H1 (cell line): ENCODE data around the gene KCND3. TPM values are rescaled to one million over a fixed set of nuclear protein-coding genes. Genes with fewer than 3 reads are reported as not detected.
A peak's percentile ranks its signal among the peaks of the same experiment; 100 is the strongest.

Experiments used
- CTCF ChIA-PET: fragments of 300-600 bp; sonication (Branson Sonifier 250); formaldehyde crosslinking; loops from one replicate; lab custom pipeline; 2021; ENCODE audit not compliant: partially characterized antibody; lab: Charles Lee
- POLR2A ChIA-PET: fragments of 300-600 bp; sonication (Branson Sonifier 250); formaldehyde crosslinking; loops from one replicate; lab custom pipeline; 2021; ENCODE audit warnings: inconsistent platforms; ENCODE audit not compliant: partially characterized antibody; lab: Charles Lee
- DNase-seq, 2 experiments: peaks; one replicate each; pipeline versions ENCODE4 v3.0.0 to v3.0.0-alpha.2; 2010 to 2022; ENCODE audit warnings: low spot score in 2 of 2, low read depth in 1 of 2, mixed read lengths in 1 of 2
- FAIRE-seq: peaks from 2 replicates; lab custom pipeline; 2011; peaks lifted over from hg19 to GRCh38; lab: Jason Lieb, UNC
- H2AFZ ChIP-seq: 2 replicates; pipeline ENCODE4 v1.8.1; 2012; ENCODE audit warnings: low read length, inconsistent platforms
- H2AK5ac ChIP-seq: 2 replicates; pipeline ENCODE4 v1.6.1; 2013; ENCODE audit warnings: low read depth, low read length
- H2BK120ac ChIP-seq: replicated peaks from 2 replicates; pipeline ENCODE3; 2013; ENCODE audit warnings: low read depth, low read length, inconsistent platforms
- H2BK12ac ChIP-seq: 2 replicates; pipeline ENCODE4 v1.6.1; 2013; ENCODE audit warnings: low read depth, low read length
- H2BK15ac ChIP-seq: 2 replicates; pipeline ENCODE4 v1.6.1; 2013; ENCODE audit warnings: low read length
- H2BK20ac ChIP-seq: 2 replicates; pipeline ENCODE4 v1.6.1; 2013; ENCODE audit warnings: low read length
- H2BK5ac ChIP-seq: 2 replicates; pipeline ENCODE4 v1.6.1; 2013; ENCODE audit warnings: low read depth, low read length
- H3K14ac ChIP-seq: 2 replicates; pipeline ENCODE4 v1.6.1; 2013; ENCODE audit warnings: inconsistent platforms; ENCODE audit not compliant: insufficient read length
- H3K18ac ChIP-seq: 2 replicates; pipeline ENCODE4 v1.6.1; 2013; ENCODE audit warnings: low read length; ENCODE audit errors: extremely low read depth
- H3K23ac ChIP-seq: 2 replicates; pipeline ENCODE4 v1.6.1; 2013; ENCODE audit warnings: inconsistent platforms; ENCODE audit not compliant: insufficient read length
- H3K23me2 ChIP-seq: 2 replicates; pipeline ENCODE4 v1.6.1; 2013; ENCODE audit warnings: low read depth, low read length
- H3K27ac ChIP-seq: 2 replicates; pipeline ENCODE4 v1.6.1; 2011; ENCODE audit warnings: low read depth, low read length, inconsistent platforms
- H3K27me3 ChIP-seq, 4 experiments: replicated peaks in 1 of 4; 1 replicate in 1 of 4; 2 replicates in 3 of 4; pipeline versions ENCODE4 v1.6.1 to v1.8.1; 2011 to 2013; ENCODE audit warnings: low read length in 3 of 4, mild to moderate bottlenecking in 3 of 4, inconsistent platforms in 2 of 4, mixed read lengths in 2 of 4, moderate library complexity in 1 of 4; ENCODE audit not compliant: control insufficient read depth in 3 of 4, insufficient read depth in 3 of 4; ENCODE audit errors: extremely low read depth in 1 of 4
- H3K36me3 ChIP-seq, 4 experiments: 2 replicates each; pipeline versions ENCODE4 v1.6.1 to v1.8.1; 2011 to 2013; ENCODE audit warnings: mild to moderate bottlenecking in 4 of 4, low read length in 3 of 4, moderate library complexity in 2 of 4, control low read depth in 1 of 4, inconsistent platforms in 1 of 4; ENCODE audit not compliant: insufficient read depth in 4 of 4, control insufficient read depth in 2 of 4
- H3K4ac ChIP-seq: replicated peaks from 2 replicates; pipeline ENCODE3; 2013; ENCODE audit warnings: low read length, low read depth, mixed read lengths, inconsistent platforms; ENCODE audit not compliant: insufficient read length
- H3K4me1 ChIP-seq, 4 experiments: replicated peaks in 1 of 4; 1 replicate in 1 of 4; 2 replicates in 3 of 4; pipeline versions ENCODE4 v1.6.1 to v1.8.1; 2011 to 2013; ENCODE audit warnings: low read length in 3 of 4, inconsistent platforms in 2 of 4, mixed read lengths in 1 of 4; ENCODE audit not compliant: insufficient read depth in 4 of 4, control insufficient read depth in 3 of 4
- H3K4me2 ChIP-seq, 2 experiments: 2 replicates each; pipeline versions ENCODE4 v1.6.1 to v1.8.1; 2011 to 2013; ENCODE audit warnings: low read depth in 2 of 2, low read length in 2 of 2, control low read depth in 1 of 2, inconsistent platforms in 1 of 2, mild to moderate bottlenecking in 1 of 2; ENCODE audit not compliant: insufficient read depth in 1 of 2
- H3K4me3 ChIP-seq, 4 experiments: fragments of 200-600, 300-600 bp in 1 of 4; sonication (generic), shearing (Covaris generic), sonication (Bioruptor Twin) in 1 of 4; 2 replicates each; pipeline versions ENCODE4 v1.5.1 to v1.8.1; 2011 to 2016; ENCODE audit warnings: low read length in 4 of 4, low read depth in 3 of 4, control low read depth in 2 of 4, inconsistent platforms in 2 of 4, mild to moderate bottlenecking in 2 of 4, mixed read lengths in 1 of 4, moderate library complexity in 1 of 4; ENCODE audit not compliant: insufficient read depth in 2 of 4; ENCODE audit errors: extremely low read depth in 1 of 4
- H3K56ac ChIP-seq: replicated peaks from 2 replicates; pipeline ENCODE3; 2013; ENCODE audit warnings: low read depth, mild to moderate bottlenecking, mixed read lengths, low read length, inconsistent platforms; ENCODE audit not compliant: insufficient read length
- H3K79me1 ChIP-seq: 2 replicates; pipeline ENCODE4 v1.6.1; 2013; ENCODE audit warnings: low read depth, low read length, control low read depth
- H3K79me2 ChIP-seq, 2 experiments: 2 replicates each; pipeline versions ENCODE4 v1.6.1 to v1.8.1; 2012 to 2013; ENCODE audit warnings: low read length in 2 of 2, mild to moderate bottlenecking in 2 of 2, inconsistent platforms in 1 of 2; ENCODE audit not compliant: insufficient read depth in 2 of 2, control insufficient read depth in 1 of 2
- H3K9ac ChIP-seq, 4 experiments: replicated peaks in 1 of 4; 1 replicate in 1 of 4; 2 replicates in 3 of 4; pipeline versions ENCODE4 v1.6.1 to v1.8.1; 2011 to 2013; ENCODE audit warnings: low read depth in 3 of 4, low read length in 3 of 4, control low read depth in 2 of 4, mild to moderate bottlenecking in 2 of 4, moderate library complexity in 2 of 4, inconsistent platforms in 1 of 4; ENCODE audit errors: extremely low read depth in 1 of 4
- H3K9me3 ChIP-seq, 2 experiments: 2 replicates each; pipeline versions ENCODE4 v1.6.1 to v1.8.1; 2012 to 2013; ENCODE audit warnings: mild to moderate bottlenecking in 2 of 2, moderate library complexity in 2 of 2, control low read depth in 1 of 2, inconsistent platforms in 1 of 2, low read depth in 1 of 2, low read length in 1 of 2, mixed read lengths in 1 of 2; ENCODE audit not compliant: insufficient read depth in 2 of 2
- H4K20me1 ChIP-seq, 2 experiments: replicated peaks in 1 of 2; 2 replicates each; pipeline versions ENCODE3 to v1.8.1; 2011 to 2013; ENCODE audit warnings: inconsistent platforms in 2 of 2, low read length in 2 of 2, mild to moderate bottlenecking in 1 of 2; ENCODE audit not compliant: insufficient read depth in 2 of 2, control insufficient read depth in 1 of 2
- H4K5ac ChIP-seq: 2 replicates; pipeline ENCODE4 v1.6.1; 2013; ENCODE audit warnings: low read length, low read depth, mixed read lengths, inconsistent platforms; ENCODE audit not compliant: insufficient read length
- H4K8ac ChIP-seq: 2 replicates; pipeline ENCODE4 v1.8.0; 2013; ENCODE audit warnings: mild to moderate bottlenecking, moderate library complexity, low read length, inconsistent platforms; ENCODE audit not compliant: insufficient read depth; ENCODE audit errors: extremely low read depth
- H4K91ac ChIP-seq: replicated peaks from 2 replicates; pipeline ENCODE3; 2013; ENCODE audit warnings: low read length, mixed read lengths, inconsistent platforms; ENCODE audit not compliant: insufficient read length
- CREB1 ChIP-seq: IDR thresholded peaks from 2 replicates; pipeline ENCODE4 v1.6.1; 2012; ENCODE audit warnings: inconsistent platforms
- CTBP2 ChIP-seq: IDR thresholded peaks from 2 replicates; pipeline ENCODE4 v1.7.0; 2011; ENCODE audit warnings: borderline replicate concordance, mild to moderate bottlenecking, moderate library complexity, mixed read lengths, low read length; ENCODE audit not compliant: insufficient read depth, insufficient read length
- NANOG ChIP-seq: IDR thresholded peaks from 2 replicates; pipeline ENCODE4 v1.6.1; 2011; ENCODE audit warnings: low read length, low read depth, mild to moderate bottlenecking, inconsistent platforms; ENCODE audit not compliant: insufficient read depth, poor library complexity, severe bottlenecking
- RBBP5 ChIP-seq: IDR thresholded peaks from 2 replicates; pipeline ENCODE4 v1.7.1; 2012; ENCODE audit warnings: low read depth, mild to moderate bottlenecking, inconsistent platforms, low read length, moderate library complexity, borderline replicate concordance
- SP1 ChIP-seq: IDR thresholded peaks from 2 replicates; pipeline ENCODE4 v1.6.1; 2011; ENCODE audit warnings: low read depth, low read length
- SRF ChIP-seq: IDR thresholded peaks from 2 replicates; pipeline ENCODE4 v1.6.1; 2011; ENCODE audit warnings: mild to moderate bottlenecking, low read depth, low read length, moderate library complexity
- TEAD4 ChIP-seq: IDR thresholded peaks from 2 replicates; pipeline ENCODE4 v1.6.1; 2012; ENCODE audit warnings: low read depth, low read length, inconsistent platforms, mixed read lengths
- WGBS, 2 experiments: shearing (Covaris generic) in 1 of 2; methylation state at CpG; one replicate each; pipeline versions ENCODE4 v1.1.6 to v1.1.7; 2013 to 2015; ENCODE audit warnings: low lambda C conversion rate in 2 of 2, mixed read lengths in 2 of 2, inconsistent platforms in 1 of 2, low coverage in 1 of 2, missing lambda C conversion rate in 1 of 2; ENCODE audit not compliant: insufficient replicate concordance in 2 of 2, insufficient coverage in 1 of 2, insufficient read length in 1 of 2; ENCODE audit errors: extremely low coverage in 1 of 2, missing lambda C conversion rate in 1 of 2; 5-methylcytosine and 5-hydroxymethylcytosine counted together
- polyA plus RNA-seq, 7 experiments: library from polyadenylated mRNA; depleted of rRNA in 3 of 7; stranded (reverse) in 5 of 7; unstranded in 2 of 7; fragments of >200 nt in 5 of 7; fragments of 200-250 nt in 2 of 7; gene quantifications; 1 replicate in 5 of 7; 2 replicates in 1 of 7; 4 replicates in 1 of 7; pipeline versions ENCODE4 v1.2.1 to v1.2.3, GENCODE V29; 2011 to 2013; ENCODE audit warnings: missing spikeins in 2 of 7, mixed read lengths in 2 of 7
- total RNA-seq: library from RNA; stranded (reverse); fragmentation: NEBNext Ultra II Directional; extraction: Animal tissue kit (Norgen Biotek cat#: 25700); gene quantifications from 2 replicates; pipeline ENCODE4 v1.2.1, GENCODE V29; 2021

Gene KCND3
- total and polyA plus RNA-seq, 2 of the 8 experiments (the other 6 are each of a cell fraction or from before 2014, with no cell fraction given), result 0.14 to 0.48 TPM

- Histone ChIP-seq H3K4ac (no peak overlapping the region), H3K4me2 (no peak overlapping the region), H3K27me3 (peaks cover 0 to 6% (median 1%) of the 10 kb centered on the region in 4 experiments; a peak in 3 of 7 replicates), H2BK20ac (no peak overlapping the region), H4K8ac (no peak overlapping the region), H3K23me2 (no peaks in the 10 kb centered on the region), H3K27ac (no peak overlapping the region), H3K23ac (no peak overlapping the region), H3K14ac (no peak overlapping the region), H3K79me1 (0 out of 2 replicates have a peak, but pooled peaks cover 2% of the 10 kb centered on the region), H2BK5ac (no peak overlapping the region), H2AFZ (no peak overlapping the region), H3K4me3 (no peak overlapping the region), H3K56ac (no peak overlapping the region), H3K18ac (no peak overlapping the region), H2BK12ac (no peak overlapping the region), H3K79me2 (no peaks in the 10 kb centered on the region), H3K4me1 (peaks cover 0 to 3% (median 1%) of the 10 kb centered on the region in 4 experiments; a peak in 4 of 7 replicates)
- CTCF ChIA-PET, result interaction anchor here (1.8 kb wide), 1 partner anchor 83 kb away, joined by 4 read pairs; no protein-coding TSS in a partner anchor
- FAIRE-seq, result no peak
- DNase-seq, result no peak
- no peak for TF ChIP-seq CTBP2
- TF ChIP-seq TEAD4, result peak; percentile 80
- TF ChIP-seq SP1, result 0 out of 2 replicates have a peak, but pooled peaks have one; percentile 34
- no peak for TF ChIP-seq RBBP5
- peak; percentile 9 for TF ChIP-seq NANOG
- no peak for TF ChIP-seq CREB1
- TF ChIP-seq SRF, result no peak
- TF ChIP-seq, all 59 proteins: peak for 3
- Histone ChIP-seq H3K9ac (no peak overlapping the region), H2BK120ac (no peak overlapping the region), H3K9me3 (no peaks in the 10 kb centered on the region), H4K20me1 (no peaks in the 10 kb centered on the region), H4K5ac (no peak overlapping the region), H2BK15ac (no peak overlapping the region), H3K36me3 (no peaks in the 10 kb centered on the region), H4K91ac (no peak overlapping the region), H2AK5ac (no peak overlapping the region)
- WGBS, 2 experiments, result 90% methylated on average over 4 of the region's 4 CpGs; no CpG with 5 or more reads in 1 of the 2 experiments
- POLR2A ChIA-PET, result no interaction called here
Measured at GRCh38 chr1:111909030-111909429, 80.4 kb downstream of the KCND3 start.
